ENCODE measurements around the gene TXNDC15.

Gene TXNDC15

GRCh38 chr5:134920848-134921575 lies 46.8 kb downstream of the TXNDC15 start:
- DNase-seq (ENCODE audit: low spot score): no peak

GRCh38 chr5:134932508-134932907 lies 58.3 kb downstream of the TXNDC15 start:
- no peak for DNase-seq (ENCODE audit: low spot score)

GRCh38 chr5:134934202-134934601 lies 60.0 kb downstream of the TXNDC15 start:
- DNase-seq (ENCODE audit: low spot score): no peak

GRCh38 chr5:134935711-134936602 lies 61.8 kb downstream of the TXNDC15 start:
- DNase-seq (ENCODE audit: low spot score): no peak

- no peak for DNase-seq (ENCODE audit: low spot score)
Observed at GRCh38 chr5:134937526-134937925, 63.4 kb downstream of the TXNDC15 start.

- DNase-seq (ENCODE audit: low spot score): no peak
Observed at GRCh38 chr5:134938030-134938429, 63.9 kb downstream of the TXNDC15 start.

- no peak for DNase-seq (ENCODE audit: low spot score)
Observed at GRCh38 chr5:134939500-134939899, 65.3 kb downstream of the TXNDC15 start.

- no peak for DNase-seq (ENCODE audit: low spot score)
Observed at GRCh38 chr5:134943547-134943946, 69.4 kb downstream of the TXNDC15 start.

- no peak for DNase-seq (ENCODE audit: low spot score)
Observed at GRCh38 chr5:134944630-134945029, 70.5 kb downstream of the TXNDC15 start.

GRCh38 chr5:134945041-134945440 lies 70.9 kb downstream of the TXNDC15 start:
- DNase-seq (ENCODE audit: low spot score): peak; percentile 66

GRCh38 chr5:134948911-134949310 lies 74.7 kb downstream of the TXNDC15 start:
- no peak for DNase-seq (ENCODE audit: low spot score)

GRCh38 chr5:134949316-134949715 lies 75.1 kb downstream of the TXNDC15 start:
- no peak for DNase-seq (ENCODE audit: low spot score)

Data from putamen (tissue), 1 donor.